Measurements from ENCODE around the gene SLC25A5.

GRCh38 chrX:119482481-119483480, 14.5 kb downstream of the SLC25A5 start:
- TF ChIP-seq CTCF (conservative IDR thresholded peaks at IDR 0.05; ENCODE audit: low read length): no peak; the same call in 1 of the 2 replicates
- no peak for TF ChIP-seq EZH2phosphoT487 (IDR thresholded peaks at IDR 0.05; ENCODE audit: borderline replicate concordance)

All from Loucy (cell line).